ENCODE measurements around the gene LTA4H.

The LTA4H gene

GRCh38 chr12:95953000-95953399, 82.4 kb downstream of the LTA4H start:
- DNase-seq = peak in 1 of 2 donors; percentile 18

- peak; percentile 55 to 74 for DNase-seq
These were observed 83.9 kb downstream of the LTA4H start for GRCh38 chr12:95951515-95951914.

Data from inflammatory macrophage treated with lipopolysaccharide for 1 hour (primary cell).